HepG2 (cell line): ENCODE measurements around the gene KHK. TPM values are rescaled to one million over a fixed set of nuclear protein-coding genes. Genes with fewer than 3 reads are reported as not detected.

ENCODE experiments used
- ARHGAP35 ChIP-seq: sonication (generic); formaldehyde crosslinking; IDR thresholded peaks from 2 replicates; pipeline ENCODE4 v1.9.0; 2022; ENCODE audit warnings: mild to moderate bottlenecking, inconsistent platforms, moderate library complexity, missing genetic modification reagents, borderline replicate concordance
- FOXK2 ChIP-seq: fragments of 450-650 bp; IDR thresholded peaks from 2 replicates; pipeline ENCODE4 v1.6.1; 2016
- HOMEZ ChIP-seq: IDR thresholded peaks from 2 replicates; pipeline ENCODE4 v1.6.1; 2016; ENCODE audit warnings: low read depth
- JDP2 ChIP-seq: sonication (generic); formaldehyde crosslinking; IDR thresholded peaks from 2 replicates; pipeline ENCODE4 v1.8.1; 2022; ENCODE audit warnings: missing genetic modification reagents, borderline replicate concordance
- KDM2A ChIP-seq: sonication (generic); formaldehyde crosslinking; IDR thresholded peaks from 2 replicates; pipeline ENCODE4 v1.4.0; 2020; ENCODE audit warnings: low read depth, missing genetic modification reagents, borderline replicate concordance
- KLF15 ChIP-seq: sonication (generic); formaldehyde crosslinking; IDR thresholded peaks from 2 replicates; pipeline ENCODE4 v1.8.1; 2023; ENCODE audit warnings: borderline replicate concordance, mild to moderate bottlenecking, inconsistent platforms, missing genetic modification reagents, mixed read lengths
- PHF5A ChIP-seq: IDR thresholded peaks from one replicate; pipeline ENCODE4 v1.6.1; 2018; ENCODE audit warnings: low read depth, missing genetic modification reagents; ENCODE audit not compliant: unreplicated experiment
- POGZ ChIP-seq: sonication (generic); formaldehyde crosslinking; IDR thresholded peaks from 2 replicates; pipeline ENCODE4 v1.4.0; 2020; ENCODE audit warnings: mild to moderate bottlenecking, missing genetic modification reagents
- SALL2 ChIP-seq: sonication (generic); formaldehyde crosslinking; IDR thresholded peaks from 2 replicates; pipeline ENCODE4 v1.8.1; 2023; ENCODE audit warnings: mild to moderate bottlenecking, missing genetic modification reagents, inconsistent platforms
- SNAPC2 ChIP-seq: sonication (generic); formaldehyde crosslinking; IDR thresholded peaks from 2 replicates; pipeline ENCODE4 v1.8.1; 2022; ENCODE audit warnings: mild to moderate bottlenecking, missing genetic modification reagents
- SOX6 ChIP-seq, 2 experiments: fragments of 450-650 bp in 1 of 2; sonication (generic) in 1 of 2; formaldehyde crosslinking in 1 of 2; IDR thresholded peaks; 2 replicates each; pipeline versions ENCODE4 v1.4.0 to v1.6.1; 2017 to 2020; ENCODE audit warnings: antibody characterized with exemption in 1 of 2, mild to moderate bottlenecking in 1 of 2, missing genetic modification reagents in 1 of 2
- THRA ChIP-seq: sonication (generic); formaldehyde crosslinking; IDR thresholded peaks from 2 replicates; pipeline ENCODE4 v1.4.0; 2020; ENCODE audit warnings: missing genetic modification reagents, borderline replicate concordance
- YEATS4 ChIP-seq: sonication (generic); formaldehyde crosslinking; IDR thresholded peaks from 2 replicates; pipeline ENCODE4 v1.4.0; 2020; ENCODE audit warnings: missing genetic modification reagents, borderline replicate concordance
- ZMYM4 ChIP-seq: sonication (generic); formaldehyde crosslinking; IDR thresholded peaks from 2 replicates; pipeline ENCODE4 v1.8.1; 2023; ENCODE audit warnings: mild to moderate bottlenecking, missing genetic modification reagents
- ZNF138 ChIP-seq: sonication (generic); formaldehyde crosslinking; IDR thresholded peaks from 2 replicates; pipeline ENCODE4 v1.5.0; 2020; ENCODE audit warnings: mild to moderate bottlenecking, low read depth, missing genetic modification reagents
- ZNF484 ChIP-seq: sonication (generic); formaldehyde crosslinking; IDR thresholded peaks from 2 replicates; pipeline ENCODE4 v1.5.1; 2020; ENCODE audit warnings: mild to moderate bottlenecking, low read depth, missing genetic modification reagents, borderline replicate concordance
- ZNF7 ChIP-seq: IDR thresholded peaks from 2 replicates; pipeline ENCODE4 v1.6.1; 2016; ENCODE audit warnings: missing biosample characterization, missing genetic modification reagents
- ZNF790 ChIP-seq: sonication (generic); formaldehyde crosslinking; IDR thresholded peaks from 2 replicates; pipeline ENCODE4 v1.8.0; 2022; ENCODE audit warnings: missing genetic modification reagents, mild to moderate bottlenecking, borderline replicate concordance
- ZNF891 ChIP-seq: sonication (generic); formaldehyde crosslinking; IDR thresholded peaks from 2 replicates; pipeline ENCODE4 v1.5.0; 2020; ENCODE audit warnings: mild to moderate bottlenecking, missing genetic modification reagents
- polyA plus RNA-seq, 8 experiments: library from polyadenylated mRNA; depleted of rRNA in 3 of 8; stranded (reverse) in 7 of 8; unstranded in 1 of 8; fragments of >200 nt; fragmentation: Illumina TruSeq in 4 of 8; extraction: Trizol in 4 of 8; gene quantifications; 2 replicates each; pipeline versions ENCODE4 v1.2.1 to v1.2.3, GENCODE V29; 2011 to 2016; ENCODE audit warnings: low read depth in 4 of 8, missing spikeins in 1 of 8, mixed read lengths in 1 of 8; ENCODE audit not compliant: insufficient read depth in 1 of 8
- total RNA-seq, 5 experiments: library from RNA; depleted of rRNA; stranded (reverse); fragments of >200 nt; fragmentation: Illumina TruSeq; extraction: Trizol; gene quantifications; 2 replicates each; pipeline ENCODE4 v1.2.3, GENCODE V29; 2016; ENCODE audit warnings: low read depth in 1 of 5
- TF ChIP-seq, protein P1 (sequence below): sonication (generic); formaldehyde crosslinking; IDR thresholded peaks from 2 replicates; pipeline ENCODE4 v1.8.0; 2022; ENCODE audit warnings: mild to moderate bottlenecking, missing genetic modification reagents, moderate library complexity
- TF ChIP-seq, protein P2 (sequence below): sonication (generic); formaldehyde crosslinking; IDR thresholded peaks from 2 replicates; pipeline ENCODE4 v1.4.0; 2020; ENCODE audit warnings: low read depth, mild to moderate bottlenecking, missing genetic modification reagents
- TF ChIP-seq, protein P3 (sequence below): sonication (generic); formaldehyde crosslinking; conservative IDR thresholded peaks from 2 replicates; pipeline ENCODE4 v1.8.1; 2023; ENCODE audit warnings: missing genetic modification reagents

KHK gene
- total and polyA plus RNA-seq, 2 of the 13 experiments (the other 11 are each of a cell fraction or from before 2014, with no cell fraction given): 40.9 to 99.2 TPM

GRCh38 chr2:27050996-27051901 is 35.3 kb upstream of the KHK start, which contains the start of gene AGBL5 (continued):
- TF ChIP-seq THRA (peak; percentile 65; the same call in 1 of the 2 replicates), KLF15 (peak; percentile 82; the same call in 1 of the 2 replicates), PHF5A (no peak), ARHGAP35 (CRISPR knock-in tag) (peak; percentile 96), ZNF484 (CRISPR knock-in tag) (0 out of 2 replicates have a peak, but pooled peaks have one; percentile 2), KDM2A (CRISPR knock-in tag) (peak; percentile 95), HOMEZ (CRISPR knock-in tag) (0 out of 2 replicates have a peak, but pooled peaks have one; percentile 79), JDP2 (CRISPR knock-in tag) (no peak; the same call in 1 of the 2 replicates), YEATS4 (CRISPR knock-in tag) (peak; percentile 90; the same call in 1 of the 2 replicates), ZNF7 (no peak), FOXK2 (no peak), ZNF790 (no peak), ZNF138 (peak; percentile 97), ZNF891 (CRISPR knock-in tag) (peak; percentile 99), SALL2 (CRISPR knock-in tag) (peak; percentile 90), ZMYM4 (peak; percentile 72; the same call in 1 of the 2 replicates), POGZ (CRISPR knock-in tag) (no peak), SNAPC2 (CRISPR knock-in tag) (peak; percentile 97), SOX6 (IDR thresholded peaks at IDR 0.05) (no peak), SOX6 (CRISPR knock-in tag; IDR thresholded peaks at IDR 0.05) (peak; percentile 55)
- TF ChIP-seq, protein P1, sequence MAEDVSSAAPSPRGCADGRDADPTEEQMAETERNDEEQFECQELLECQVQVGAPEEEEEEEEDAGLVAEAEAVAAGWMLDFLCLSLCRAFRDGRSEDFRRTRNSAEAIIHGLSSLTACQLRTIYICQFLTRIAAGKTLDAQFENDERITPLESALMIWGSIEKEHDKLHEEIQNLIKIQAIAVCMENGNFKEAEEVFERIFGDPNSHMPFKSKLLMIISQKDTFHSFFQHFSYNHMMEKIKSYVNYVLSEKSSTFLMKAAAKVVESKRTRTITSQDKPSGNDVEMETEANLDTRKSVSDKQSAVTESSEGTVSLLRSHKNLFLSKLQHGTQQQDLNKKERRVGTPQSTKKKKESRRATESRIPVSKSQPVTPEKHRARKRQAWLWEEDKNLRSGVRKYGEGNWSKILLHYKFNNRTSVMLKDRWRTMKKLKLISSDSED (CRISPR knock-in tag): no peak
- TF ChIP-seq, protein P2, sequence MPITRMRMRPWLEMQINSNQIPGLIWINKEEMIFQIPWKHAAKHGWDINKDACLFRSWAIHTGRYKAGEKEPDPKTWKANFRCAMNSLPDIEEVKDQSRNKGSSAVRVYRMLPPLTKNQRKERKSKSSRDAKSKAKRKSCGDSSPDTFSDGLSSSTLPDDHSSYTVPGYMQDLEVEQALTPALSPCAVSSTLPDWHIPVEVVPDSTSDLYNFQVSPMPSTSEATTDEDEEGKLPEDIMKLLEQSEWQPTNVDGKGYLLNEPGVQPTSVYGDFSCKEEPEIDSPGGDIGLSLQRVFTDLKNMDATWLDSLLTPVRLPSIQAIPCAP (CRISPR knock-in tag): no peak
- TF ChIP-seq, protein P3, sequence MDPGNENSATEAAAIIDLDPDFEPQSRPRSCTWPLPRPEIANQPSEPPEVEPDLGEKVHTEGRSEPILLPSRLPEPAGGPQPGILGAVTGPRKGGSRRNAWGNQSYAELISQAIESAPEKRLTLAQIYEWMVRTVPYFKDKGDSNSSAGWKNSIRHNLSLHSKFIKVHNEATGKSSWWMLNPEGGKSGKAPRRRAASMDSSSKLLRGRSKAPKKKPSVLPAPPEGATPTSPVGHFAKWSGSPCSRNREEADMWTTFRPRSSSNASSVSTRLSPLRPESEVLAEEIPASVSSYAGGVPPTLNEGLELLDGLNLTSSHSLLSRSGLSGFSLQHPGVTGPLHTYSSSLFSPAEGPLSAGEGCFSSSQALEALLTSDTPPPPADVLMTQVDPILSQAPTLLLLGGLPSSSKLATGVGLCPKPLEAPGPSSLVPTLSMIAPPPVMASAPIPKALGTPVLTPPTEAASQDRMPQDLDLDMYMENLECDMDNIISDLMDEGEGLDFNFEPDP: 0 out of 2 replicates have a peak, but pooled peaks have one; percentile 78
